Mesenchymal stem cell (in vitro differentiated cells and primary cell): ENCODE results near the gene TLN1.

Source experiments
- DNase-seq: peaks from one replicate; pipeline ENCODE4 v3.0.0-alpha.2; 2013
- H2AFZ ChIP-seq: one replicate; pipeline ENCODE4 v1.6.1; 2013; ENCODE audit warnings: low read depth, mild to moderate bottlenecking, control low read depth, inconsistent platforms, low read length, moderate library complexity
- H2AK5ac ChIP-seq: 2 replicates; pipeline ENCODE4 v1.6.1; 2013; ENCODE audit warnings: low read length, moderate library complexity, mild to moderate bottlenecking, inconsistent platforms; ENCODE audit not compliant: severe bottlenecking
- H2BK120ac ChIP-seq: one replicate; pipeline ENCODE4 v1.6.1; 2013; ENCODE audit warnings: low read depth, mild to moderate bottlenecking, inconsistent platforms, low read length, moderate library complexity
- H2BK12ac ChIP-seq, 2 experiments: one replicate each; pipeline ENCODE4 v1.6.1; 2013; ENCODE audit warnings: inconsistent platforms in 2 of 2, low read length in 2 of 2, mild to moderate bottlenecking in 2 of 2, moderate library complexity in 2 of 2, control low read depth in 1 of 2
- H2BK15ac ChIP-seq: one replicate; pipeline ENCODE4 v1.6.1; 2013; ENCODE audit warnings: mild to moderate bottlenecking, low read depth, inconsistent platforms; ENCODE audit not compliant: poor library complexity, severe bottlenecking
- H2BK5ac ChIP-seq: 2 replicates; pipeline ENCODE4 v1.6.1; 2013; ENCODE audit warnings: low read depth, mild to moderate bottlenecking, low read length, control low read depth, inconsistent platforms; ENCODE audit not compliant: poor library complexity, severe bottlenecking
- H3K14ac ChIP-seq, 2 experiments: one replicate each; pipeline ENCODE4 v1.6.1; 2013; ENCODE audit warnings: inconsistent platforms in 2 of 2, low read length in 2 of 2, control low read depth in 1 of 2, mild to moderate bottlenecking in 1 of 2, moderate library complexity in 1 of 2
- H3K18ac ChIP-seq, 2 experiments: one replicate each; pipeline ENCODE4 v1.6.1; 2013; ENCODE audit warnings: inconsistent platforms in 2 of 2, low read length in 2 of 2, control low read depth in 1 of 2, low read depth in 1 of 2, mild to moderate bottlenecking in 1 of 2
- H3K23ac ChIP-seq, 2 experiments: one replicate each; pipeline ENCODE4 v1.6.1; 2013; ENCODE audit warnings: inconsistent platforms in 2 of 2, low read length in 2 of 2, mild to moderate bottlenecking in 2 of 2, moderate library complexity in 2 of 2, control low read depth in 1 of 2
- H3K27ac ChIP-seq: 2 replicates; pipeline ENCODE4 v1.5.1; 2013; ENCODE audit warnings: mild to moderate bottlenecking, moderate library complexity, low read length, control low read depth, inconsistent platforms; ENCODE audit not compliant: poor library complexity, severe bottlenecking
- H3K27me3 ChIP-seq, 2 experiments: 2 replicates each; pipeline versions ENCODE4 v1.6.1 to v1.7.0; 2013; ENCODE audit warnings: low read length in 2 of 2, mild to moderate bottlenecking in 2 of 2, moderate library complexity in 2 of 2, control low read depth in 1 of 2, inconsistent platforms in 1 of 2; ENCODE audit not compliant: control insufficient read depth in 1 of 2, insufficient read depth in 1 of 2
- H3K36me3 ChIP-seq, 2 experiments: 2 replicates each; pipeline versions ENCODE4 v1.6.1 to v1.7.0; 2013; ENCODE audit warnings: low read length in 2 of 2, control low read depth in 1 of 2, inconsistent platforms in 1 of 2, low read depth in 1 of 2, mild to moderate bottlenecking in 1 of 2; ENCODE audit not compliant: insufficient read depth in 2 of 2, control insufficient read depth in 1 of 2
- H3K4ac ChIP-seq, 2 experiments: one replicate each; pipeline ENCODE4 v1.6.1; 2013; ENCODE audit warnings: inconsistent platforms in 2 of 2, low read length in 2 of 2, mild to moderate bottlenecking in 2 of 2, moderate library complexity in 2 of 2, control low read depth in 1 of 2, low read depth in 1 of 2
- H3K4me1 ChIP-seq: 2 replicates; pipeline ENCODE4 v1.6.1; 2013; ENCODE audit warnings: low read depth, low read length, control low read depth; ENCODE audit not compliant: control insufficient read depth, insufficient read depth
- H3K4me2 ChIP-seq: 2 replicates; pipeline ENCODE4 v1.6.1; 2013; ENCODE audit warnings: low read length, mild to moderate bottlenecking, inconsistent platforms; ENCODE audit not compliant: poor library complexity, severe bottlenecking
- H3K4me3 ChIP-seq, 2 experiments: 2 replicates each; pipeline versions ENCODE4 v1.5.1 to v1.7.0; 2013; ENCODE audit warnings: low read length in 2 of 2, mild to moderate bottlenecking in 2 of 2, control low read depth in 1 of 2, low read depth in 1 of 2; ENCODE audit not compliant: insufficient read depth in 1 of 2
- H3K79me1 ChIP-seq: replicated peaks from 2 replicates; pipeline ENCODE4 v1.6.1; 2013; ENCODE audit warnings: mild to moderate bottlenecking, control low read depth, low read length, inconsistent platforms; ENCODE audit not compliant: poor library complexity, severe bottlenecking
- H3K9ac ChIP-seq: 2 replicates; pipeline ENCODE4 v1.7.0; 2013; ENCODE audit warnings: mild to moderate bottlenecking, low read length, moderate library complexity
- H3K9me3 ChIP-seq: 2 replicates; pipeline ENCODE4 v1.7.0; 2013; ENCODE audit warnings: mild to moderate bottlenecking, low read length; ENCODE audit not compliant: control insufficient read depth
- H4K8ac ChIP-seq: one replicate; pipeline ENCODE4 v1.6.1; 2013; ENCODE audit warnings: inconsistent platforms, mild to moderate bottlenecking, low read length, moderate library complexity
- H4K91ac ChIP-seq: one replicate; pipeline ENCODE4 v1.6.1; 2013; ENCODE audit warnings: mild to moderate bottlenecking, low read length, inconsistent platforms
- WGBS: methylation state at CpG from one replicate; pipeline ENCODE4 v1.1.7; 2013; ENCODE audit warnings: mixed read lengths; 5-methylcytosine and 5-hydroxymethylcytosine counted together

The TLN1 gene

GRCh38 chr9:35706951-35707350, 25.0 kb downstream of the TLN1 start:
- Histone ChIP-seq H3K79me1 (peaks cover 54% of the 10 kb centered on the region), H3K23ac (no peak overlapping the region), H2BK120ac (no peak overlapping the region), H2BK15ac (no peak overlapping the region), H3K4me3 (no peak overlapping the region), H3K9me3 (no peaks in the 10 kb centered on the region), H2AFZ (no peak overlapping the region), H4K8ac (no peak overlapping the region), H2BK5ac (no peak overlapping the region), H3K4ac (no peak overlapping the region), H2BK12ac (no peak overlapping the region), H3K27ac (no peak overlapping the region), H2AK5ac (no peak overlapping the region), H3K4me1 (no peaks in the 10 kb centered on the region), H3K27me3 (no peaks in the 10 kb centered on the region), H4K91ac (no peak overlapping the region), H3K4me2 (no peak overlapping the region), H3K36me3 (peaks cover 81 to 94% of the 10 kb centered on the region in 2 experiments), H3K9ac (no peak overlapping the region), H3K18ac (no peak overlapping the region), H3K14ac (no peak overlapping the region)
- 96% methylated on average over 10 of the region's 10 CpGs for WGBS
- no peak for DNase-seq

- no peak overlapping the region for H3K18ac ChIP-seq
- H3K4me1 ChIP-seq = no peaks in the 10 kb centered on the region
- H2BK120ac ChIP-seq = no peak overlapping the region
- H2BK5ac ChIP-seq = no peak overlapping the region
- 99% methylated on average over 5 of the region's 7 CpGs for WGBS
- H2AFZ ChIP-seq = no peak overlapping the region
- peaks cover 45% of the 10 kb centered on the region for H3K79me1 ChIP-seq
- peaks cover 76 to 94% of the 10 kb centered on the region in 2 experiments for H3K36me3 ChIP-seq
- no peak overlapping the region for H4K8ac ChIP-seq
- H3K9ac ChIP-seq = no peak overlapping the region
- H2AK5ac ChIP-seq = no peak overlapping the region
- H3K23ac ChIP-seq = no peak overlapping the region
- H3K14ac ChIP-seq = no peak overlapping the region
- H3K9me3 ChIP-seq = no peaks in the 10 kb centered on the region
- no peaks in the 10 kb centered on the region for H3K27me3 ChIP-seq
- H4K91ac ChIP-seq = peak overlapping the region; percentile 16
- no peak for DNase-seq
- no peak overlapping the region for H2BK15ac ChIP-seq
- no peak overlapping the region for H3K27ac ChIP-seq
- H3K4me3 ChIP-seq = no peak overlapping the region
- H3K4me2 ChIP-seq = no peak overlapping the region
- H3K4ac ChIP-seq = no peak overlapping the region
- no peak overlapping the region for H2BK12ac ChIP-seq
Measured at GRCh38 chr9:35705836-35706430, 26.1 kb downstream of the TLN1 start.

GRCh38 chr9:35705372-35705771, 26.6 kb downstream of the TLN1 start:
- H3K79me1 ChIP-seq = peaks cover 40% of the 10 kb centered on the region
- H3K27me3 ChIP-seq = no peaks in the 10 kb centered on the region
- H2AFZ ChIP-seq = no peak overlapping the region
- no peak overlapping the region for H2AK5ac ChIP-seq
- H3K23ac ChIP-seq = no peak overlapping the region
- no peak for DNase-seq
- no peak overlapping the region for H3K4ac ChIP-seq
- H3K4me1 ChIP-seq = no peaks in the 10 kb centered on the region
- no peaks in the 10 kb centered on the region for H3K9me3 ChIP-seq
- no peak overlapping the region for H3K18ac ChIP-seq
- no peak overlapping the region for H3K27ac ChIP-seq
- WGBS = 96% methylated on average over 8 of the region's 8 CpGs
- H2BK12ac ChIP-seq = no peak overlapping the region
- no peak overlapping the region for H2BK120ac ChIP-seq
- H4K91ac ChIP-seq = no peak overlapping the region
- H3K4me3 ChIP-seq = no peak overlapping the region
- H4K8ac ChIP-seq = no peak overlapping the region
- no peak overlapping the region for H3K9ac ChIP-seq
- no peak overlapping the region for H3K14ac ChIP-seq
- no peak overlapping the region for H2BK5ac ChIP-seq
- H3K36me3 ChIP-seq = peaks cover 72 to 94% of the 10 kb centered on the region in 2 experiments
- no peak overlapping the region for H3K4me2 ChIP-seq
- H2BK15ac ChIP-seq = no peak overlapping the region

- H2BK5ac ChIP-seq = no peak overlapping the region
- H3K9ac ChIP-seq = no peak overlapping the region
- no peak overlapping the region for H4K8ac ChIP-seq
- no peak overlapping the region for H2AK5ac ChIP-seq
- H3K4ac ChIP-seq = no peak overlapping the region
- no peaks in the 10 kb centered on the region for H3K4me1 ChIP-seq
- H3K79me1 ChIP-seq = peaks cover 39% of the 10 kb centered on the region
- no peak overlapping the region for H3K4me3 ChIP-seq
- no peak overlapping the region for H2AFZ ChIP-seq
- no peak overlapping the region for H3K18ac ChIP-seq
- no peaks in the 10 kb centered on the region for H3K27me3 ChIP-seq
- no peak overlapping the region for H4K91ac ChIP-seq
- no peak overlapping the region for H2BK12ac ChIP-seq
- H2BK15ac ChIP-seq = no peak overlapping the region
- H3K23ac ChIP-seq = no peak overlapping the region
- no peak overlapping the region for H3K27ac ChIP-seq
- DNase-seq = no peak
- H2BK120ac ChIP-seq = no peak overlapping the region
- H3K14ac ChIP-seq = no peak overlapping the region
- WGBS = over 99% methylated on average over 26 of the region's 26 CpGs
- H3K9me3 ChIP-seq = no peaks in the 10 kb centered on the region
- no peak overlapping the region for H3K4me2 ChIP-seq
- peaks cover 82 to 98% of the 10 kb centered on the region in 2 experiments for H3K36me3 ChIP-seq
Measured at GRCh38 chr9:35703906-35704672, 27.9 kb downstream of the TLN1 start.
